Fibroblast of lung (primary cell): Measurements from ENCODE around the gene PGAP3. TPM values are rescaled to one million over a fixed set of nuclear protein-coding genes. Genes with fewer than 3 reads are reported as not detected.

Experiments
- DNase-seq, 2 donors: peaks; one replicate each; pipeline versions ENCODE4 v3.0.0 to v3.0.0-alpha.2; 2010; ENCODE audit warnings: low read depth in 2 of 2
- H2AFZ ChIP-seq: 2 replicates; pipeline ENCODE4 v1.5.1; 2012; ENCODE audit warnings: low read length, control low read depth, inconsistent platforms
- H3K27ac ChIP-seq: 2 replicates; pipeline ENCODE4 v1.5.1; 2011; ENCODE audit warnings: low read length, control low read depth; ENCODE audit not compliant: insufficient read depth
- H3K27me3 ChIP-seq: 2 replicates; pipeline ENCODE4 v1.5.1; 2011; ENCODE audit warnings: mild to moderate bottlenecking, low read length; ENCODE audit not compliant: control insufficient read depth, insufficient read depth
- H3K36me3 ChIP-seq: 2 replicates; pipeline ENCODE4 v1.5.1; 2011; ENCODE audit warnings: low read length; ENCODE audit not compliant: control insufficient read depth, insufficient read depth
- H3K4me1 ChIP-seq: 2 replicates; pipeline ENCODE4 v1.5.1; 2011; ENCODE audit warnings: low read length; ENCODE audit not compliant: control insufficient read depth, insufficient read depth; ENCODE audit errors: extremely low read depth
- H3K4me2 ChIP-seq: 2 replicates; pipeline ENCODE4 v1.5.1; 2011; ENCODE audit warnings: low read length, control low read depth; ENCODE audit not compliant: insufficient read depth; ENCODE audit errors: extremely low read depth
- H3K4me3 ChIP-seq, 4 experiments: fragments of 200-600 bp in 1 of 4; sonication (generic) in 1 of 4; replicated peaks in 1 of 4; 2 replicates each; pipeline ENCODE4 v1.5.1; 2011 to 2016; ENCODE audit warnings: low read length in 4 of 4, low read depth in 3 of 4, mild to moderate bottlenecking in 3 of 4, control low read depth in 2 of 4, inconsistent platforms in 1 of 4, mixed read lengths in 1 of 4; ENCODE audit not compliant: insufficient read depth in 1 of 4; ENCODE audit errors: control extremely low read depth in 1 of 4
- H3K79me2 ChIP-seq: 2 replicates; pipeline ENCODE4 v1.5.1; 2012; ENCODE audit warnings: mild to moderate bottlenecking, low read length, inconsistent platforms; ENCODE audit not compliant: control insufficient read depth, insufficient read depth
- H3K9ac ChIP-seq: 2 replicates; pipeline ENCODE4 v1.5.1; 2011; ENCODE audit warnings: mild to moderate bottlenecking, low read length, control low read depth; ENCODE audit not compliant: insufficient read depth
- H3K9me3 ChIP-seq: 2 replicates; pipeline ENCODE4 v1.5.1; 2012; ENCODE audit warnings: low read depth, low read length; ENCODE audit not compliant: control insufficient read depth, insufficient read depth
- H4K20me1 ChIP-seq: 2 replicates; pipeline ENCODE4 v1.5.1; 2011; ENCODE audit warnings: low read length; ENCODE audit not compliant: control insufficient read depth, insufficient read depth; ENCODE audit errors: extremely low read depth
- EZH2 ChIP-seq: IDR thresholded peaks from 2 replicates; pipeline ENCODE4 v1.5.1; 2012; ENCODE audit warnings: low read length, control low read depth, mild to moderate bottlenecking; ENCODE audit errors: missing control alignments
- polyA plus RNA-seq, 2 donors: library from polyadenylated mRNA; depleted of rRNA in 1 of 2; stranded (reverse) in 1 of 2; unstranded in 1 of 2; fragments of >200 nt; gene quantifications; 2 replicates each; pipeline ENCODE4 v1.2.1, GENCODE V29; 2011 to 2012; ENCODE audit warnings: missing spikeins in 1 of 2
- total RNA-seq: library from RNA; depleted of rRNA; stranded (reverse); fragments of >200 nt; gene quantifications from 2 replicates; pipeline ENCODE4 v1.2.1, GENCODE V29; 2014
- TF ChIP-seq, protein P1 (sequence below), 2 donors: IDR thresholded peaks in 1 of 2; conservative IDR thresholded peaks in 1 of 2; 1 replicate in 1 of 2; 2 replicates in 1 of 2; pipeline ENCODE4 v1.5.1; 2011 to 2012; ENCODE audit warnings: low read length in 2 of 2, control low read depth in 1 of 2, inconsistent platforms in 1 of 2, low read depth in 1 of 2, mild to moderate bottlenecking in 1 of 2

Gene PGAP3
- total and polyA plus RNA-seq, 2 donors (not counting 1 experiment from before 2014, with no cell fraction given), result 7.9 to 8.8 TPM

DNA sequence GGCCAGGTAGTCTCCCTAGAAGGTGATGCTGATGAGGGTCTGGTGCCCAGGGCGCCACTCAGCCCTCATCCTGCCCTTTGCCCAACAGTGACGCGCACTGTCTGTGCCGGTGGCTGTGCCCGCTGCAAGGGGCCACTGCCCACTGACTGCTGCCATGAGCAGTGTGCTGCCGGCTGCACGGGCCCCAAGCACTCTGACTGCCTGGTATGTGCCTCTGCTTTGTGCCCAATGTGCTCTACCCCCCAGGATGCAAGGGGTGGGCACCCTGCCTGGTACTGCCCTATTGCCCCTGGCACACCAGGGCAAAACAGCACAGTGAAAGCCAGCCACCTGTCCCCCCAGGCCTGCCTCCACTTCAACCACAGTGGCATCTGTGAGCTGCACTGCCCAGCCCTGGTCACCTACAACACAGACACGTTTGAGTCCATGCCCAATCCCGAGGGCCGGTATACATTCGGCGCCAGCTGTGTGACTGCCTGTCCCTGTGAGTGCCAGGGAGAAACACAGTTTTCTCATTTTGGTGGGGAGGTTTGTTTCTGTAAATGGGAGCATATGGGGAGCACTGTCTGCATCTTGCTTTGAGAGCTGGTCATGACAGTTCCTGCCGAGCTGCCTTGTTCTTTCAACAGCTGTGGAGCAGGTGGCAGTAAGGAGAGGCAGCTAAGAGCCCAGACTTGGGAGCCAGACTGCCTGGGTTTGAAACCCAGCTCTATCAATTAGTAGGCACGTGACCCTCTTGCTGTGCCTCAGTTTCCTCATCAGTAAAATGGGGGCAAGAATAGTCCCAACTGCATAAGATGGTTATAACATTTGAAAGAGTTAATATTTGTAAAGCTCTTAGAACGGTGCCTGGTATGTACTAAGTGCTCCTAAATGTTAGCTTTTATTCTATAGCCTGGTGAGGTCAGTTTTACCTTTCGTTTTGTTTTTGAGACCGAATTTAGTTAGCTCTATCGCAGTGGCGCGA is 22.4 kb upstream of the PGAP3 start:
- no peaks in the 10 kb centered on the region for H3K4me1 ChIP-seq
- H3K9me3 ChIP-seq, result no peaks in the 10 kb centered on the region
- no peak for TF ChIP-seq EZH2
- TF ChIP-seq, protein P1, sequence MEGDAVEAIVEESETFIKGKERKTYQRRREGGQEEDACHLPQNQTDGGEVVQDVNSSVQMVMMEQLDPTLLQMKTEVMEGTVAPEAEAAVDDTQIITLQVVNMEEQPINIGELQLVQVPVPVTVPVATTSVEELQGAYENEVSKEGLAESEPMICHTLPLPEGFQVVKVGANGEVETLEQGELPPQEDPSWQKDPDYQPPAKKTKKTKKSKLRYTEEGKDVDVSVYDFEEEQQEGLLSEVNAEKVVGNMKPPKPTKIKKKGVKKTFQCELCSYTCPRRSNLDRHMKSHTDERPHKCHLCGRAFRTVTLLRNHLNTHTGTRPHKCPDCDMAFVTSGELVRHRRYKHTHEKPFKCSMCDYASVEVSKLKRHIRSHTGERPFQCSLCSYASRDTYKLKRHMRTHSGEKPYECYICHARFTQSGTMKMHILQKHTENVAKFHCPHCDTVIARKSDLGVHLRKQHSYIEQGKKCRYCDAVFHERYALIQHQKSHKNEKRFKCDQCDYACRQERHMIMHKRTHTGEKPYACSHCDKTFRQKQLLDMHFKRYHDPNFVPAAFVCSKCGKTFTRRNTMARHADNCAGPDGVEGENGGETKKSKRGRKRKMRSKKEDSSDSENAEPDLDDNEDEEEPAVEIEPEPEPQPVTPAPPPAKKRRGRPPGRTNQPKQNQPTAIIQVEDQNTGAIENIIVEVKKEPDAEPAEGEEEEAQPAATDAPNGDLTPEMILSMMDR (conservative IDR thresholded peaks at IDR 0.05 in 1 of 2, IDR thresholded peaks at IDR 0.05 in 1 of 2; ENCODE audit: low read depth in 1 of 2, low read length in 2 of 2), result no peak
- H3K9ac ChIP-seq, result no peak overlapping the region
- no peaks in the 10 kb centered on the region for H3K27me3 ChIP-seq
- H3K27ac ChIP-seq, result no peak overlapping the region
- H2AFZ ChIP-seq, result no peak overlapping the region
- peaks cover 18% of the 10 kb centered on the region for H3K36me3 ChIP-seq
- no peak overlapping the region for H3K4me3 ChIP-seq
- DNase-seq, result no peak
- no peak overlapping the region for H3K4me2 ChIP-seq
- no peaks in the 10 kb centered on the region for H3K79me2 ChIP-seq
- no peaks in the 10 kb centered on the region for H4K20me1 ChIP-seq

DNA sequence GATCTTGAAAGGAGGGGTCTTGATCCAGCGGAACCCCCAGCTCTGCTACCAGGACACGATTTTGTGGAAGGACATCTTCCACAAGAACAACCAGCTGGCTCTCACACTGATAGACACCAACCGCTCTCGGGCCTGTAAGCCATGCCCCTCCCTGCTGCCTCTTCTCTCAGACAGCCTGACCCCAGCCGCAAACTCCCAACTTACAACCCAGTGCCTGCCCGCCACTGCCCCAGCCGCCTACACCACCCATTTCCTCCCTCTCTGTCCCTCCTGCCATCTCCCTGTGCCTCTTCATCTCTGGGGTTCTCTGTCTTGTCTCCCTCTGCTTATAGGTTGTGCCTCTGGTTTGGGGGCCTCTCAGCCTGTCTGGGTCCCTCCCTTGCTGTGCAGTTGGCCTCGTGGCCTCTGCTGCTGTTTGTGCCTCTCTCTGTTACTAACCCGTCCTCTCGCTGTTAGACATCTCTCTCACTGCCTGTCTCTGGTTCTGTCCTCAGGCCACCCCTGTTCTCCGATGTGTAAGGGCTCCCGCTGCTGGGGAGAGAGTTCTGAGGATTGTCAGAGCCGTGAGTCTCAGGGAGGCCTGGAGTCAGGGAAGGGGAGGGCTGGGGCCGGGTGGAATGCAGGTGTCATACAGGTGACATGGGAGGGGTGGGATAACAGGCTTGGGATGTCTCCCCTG is 21.6 kb upstream of the PGAP3 start:
- H3K9me3 ChIP-seq, result no peaks in the 10 kb centered on the region
- no peak overlapping the region for H2AFZ ChIP-seq
- no peak overlapping the region for H3K4me3 ChIP-seq
- H3K79me2 ChIP-seq, result peaks cover 3% of the 10 kb centered on the region
- no peak for TF ChIP-seq EZH2
- TF ChIP-seq, protein P1 (conservative IDR thresholded peaks at IDR 0.05 in 1 of 2, IDR thresholded peaks at IDR 0.05 in 1 of 2; ENCODE audit: low read depth in 1 of 2, low read length in 2 of 2), result no peak
- no peaks in the 10 kb centered on the region for H4K20me1 ChIP-seq
- H3K36me3 ChIP-seq, result peaks cover 18% of the 10 kb centered on the region
- peaks cover 2% of the 10 kb centered on the region for H3K4me1 ChIP-seq
- no peaks in the 10 kb centered on the region for H3K27me3 ChIP-seq
- H3K4me2 ChIP-seq, result no peak overlapping the region
- no peak overlapping the region for H3K9ac ChIP-seq
- no peak for DNase-seq
- no peak overlapping the region for H3K27ac ChIP-seq

DNA sequence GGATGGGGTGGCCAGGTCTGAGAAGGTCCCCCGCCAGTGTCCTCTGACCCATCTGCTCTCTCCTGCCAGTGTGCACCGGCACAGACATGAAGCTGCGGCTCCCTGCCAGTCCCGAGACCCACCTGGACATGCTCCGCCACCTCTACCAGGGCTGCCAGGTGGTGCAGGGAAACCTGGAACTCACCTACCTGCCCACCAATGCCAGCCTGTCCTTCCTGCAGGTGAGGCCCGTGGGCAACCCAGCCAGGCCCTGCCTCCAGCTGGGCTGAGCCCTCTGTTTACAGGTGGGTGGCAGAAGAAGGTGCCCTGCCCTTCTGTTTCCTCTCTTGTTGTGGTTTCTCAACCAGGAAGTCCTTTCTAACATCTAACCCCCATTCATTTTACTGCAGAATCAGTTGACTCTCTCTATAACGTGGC is 19.1 kb upstream of the PGAP3 start:
- Histone ChIP-seq H4K20me1 (no peaks in the 10 kb centered on the region), H3K79me2 (peaks cover 3% of the 10 kb centered on the region), H3K9ac (no peak overlapping the region), H3K4me3 (no peak overlapping the region), H3K4me2 (no peak overlapping the region), H3K27me3 (no peaks in the 10 kb centered on the region), H3K4me1 (peaks cover 2% of the 10 kb centered on the region), H3K36me3 (peaks cover 17% of the 10 kb centered on the region), H3K27ac (no peak overlapping the region), H3K9me3 (no peaks in the 10 kb centered on the region), H2AFZ (no peak overlapping the region)
- no peak for TF ChIP-seq EZH2
- DNase-seq, result no peak
